PFSK-1 (cell line): Measurements from ENCODE around the gene PTPRM.

Experiments used
- FOXP2 ChIP-seq: optimal IDR thresholded peaks from 2 replicates; pipeline ENCODE3; 2011; ENCODE audit warnings: borderline replicate concordance, control low read depth, inconsistent platforms; ENCODE audit not compliant: insufficient read depth; ENCODE audit errors: extremely low read length, extremely low read depth
- POLR2AphosphoS5 ChIP-seq: IDR thresholded peaks from 2 replicates; pipeline ENCODE4 v1.6.1; 2012; ENCODE audit warnings: low read depth, mild to moderate bottlenecking, control low read depth, low read length, moderate library complexity
- SIN3A ChIP-seq: IDR thresholded peaks from 2 replicates; pipeline ENCODE4 v1.6.1; 2012; ENCODE audit warnings: mild to moderate bottlenecking, low read length, moderate library complexity, borderline replicate concordance; ENCODE audit not compliant: insufficient read depth
- TAF1 ChIP-seq: IDR thresholded peaks from 2 replicates; pipeline ENCODE4 v1.6.1; 2012; ENCODE audit warnings: low read length, control low read depth, borderline replicate concordance; ENCODE audit not compliant: insufficient read depth
- TF ChIP-seq, protein P1 (sequence below), 2 experiments: IDR thresholded peaks; 2 replicates each; pipeline versions ENCODE4 v1.6.1 to v1.8.0; 2011 to 2012; ENCODE audit warnings: low read depth in 2 of 2, low read length in 2 of 2, control low read depth in 1 of 2, inconsistent platforms in 1 of 2, mild to moderate bottlenecking in 1 of 2, moderate library complexity in 1 of 2; ENCODE audit not compliant: insufficient read depth in 1 of 2

The PTPRM gene

DNA sequence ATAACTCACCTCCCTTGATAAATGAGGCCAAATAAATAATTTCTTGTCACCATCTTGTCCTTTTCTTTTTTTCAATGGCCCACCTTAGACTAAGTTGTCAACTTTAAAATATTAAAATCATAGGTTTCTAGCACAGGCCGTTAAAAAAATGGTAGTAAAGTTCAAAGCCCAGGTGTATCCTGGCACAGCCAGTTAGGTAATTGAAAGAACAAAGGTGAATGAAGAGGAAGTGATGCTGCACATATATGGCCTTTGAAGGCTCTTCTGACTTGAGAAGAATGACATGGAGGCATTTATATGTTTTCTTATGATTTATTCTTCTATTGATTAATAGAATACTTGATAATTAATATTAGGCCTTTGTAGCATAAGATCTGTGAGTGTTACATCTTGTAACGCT is 208.7 kb downstream of the PTPRM start:
- TF ChIP-seq TAF1: no peak
- no peak for TF ChIP-seq SIN3A
- TF ChIP-seq, protein P1, sequence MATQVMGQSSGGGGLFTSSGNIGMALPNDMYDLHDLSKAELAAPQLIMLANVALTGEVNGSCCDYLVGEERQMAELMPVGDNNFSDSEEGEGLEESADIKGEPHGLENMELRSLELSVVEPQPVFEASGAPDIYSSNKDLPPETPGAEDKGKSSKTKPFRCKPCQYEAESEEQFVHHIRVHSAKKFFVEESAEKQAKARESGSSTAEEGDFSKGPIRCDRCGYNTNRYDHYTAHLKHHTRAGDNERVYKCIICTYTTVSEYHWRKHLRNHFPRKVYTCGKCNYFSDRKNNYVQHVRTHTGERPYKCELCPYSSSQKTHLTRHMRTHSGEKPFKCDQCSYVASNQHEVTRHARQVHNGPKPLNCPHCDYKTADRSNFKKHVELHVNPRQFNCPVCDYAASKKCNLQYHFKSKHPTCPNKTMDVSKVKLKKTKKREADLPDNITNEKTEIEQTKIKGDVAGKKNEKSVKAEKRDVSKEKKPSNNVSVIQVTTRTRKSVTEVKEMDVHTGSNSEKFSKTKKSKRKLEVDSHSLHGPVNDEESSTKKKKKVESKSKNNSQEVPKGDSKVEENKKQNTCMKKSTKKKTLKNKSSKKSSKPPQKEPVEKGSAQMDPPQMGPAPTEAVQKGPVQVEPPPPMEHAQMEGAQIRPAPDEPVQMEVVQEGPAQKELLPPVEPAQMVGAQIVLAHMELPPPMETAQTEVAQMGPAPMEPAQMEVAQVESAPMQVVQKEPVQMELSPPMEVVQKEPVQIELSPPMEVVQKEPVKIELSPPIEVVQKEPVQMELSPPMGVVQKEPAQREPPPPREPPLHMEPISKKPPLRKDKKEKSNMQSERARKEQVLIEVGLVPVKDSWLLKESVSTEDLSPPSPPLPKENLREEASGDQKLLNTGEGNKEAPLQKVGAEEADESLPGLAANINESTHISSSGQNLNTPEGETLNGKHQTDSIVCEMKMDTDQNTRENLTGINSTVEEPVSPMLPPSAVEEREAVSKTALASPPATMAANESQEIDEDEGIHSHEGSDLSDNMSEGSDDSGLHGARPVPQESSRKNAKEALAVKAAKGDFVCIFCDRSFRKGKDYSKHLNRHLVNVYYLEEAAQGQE (IDR thresholded peaks at IDR 0.05; ENCODE audit: insufficient read depth in 1 of 2, low read depth in 2 of 2, low read length in 2 of 2): no peak
- no peak for TF ChIP-seq POLR2AphosphoS5
- TF ChIP-seq FOXP2: no peak

DNA sequence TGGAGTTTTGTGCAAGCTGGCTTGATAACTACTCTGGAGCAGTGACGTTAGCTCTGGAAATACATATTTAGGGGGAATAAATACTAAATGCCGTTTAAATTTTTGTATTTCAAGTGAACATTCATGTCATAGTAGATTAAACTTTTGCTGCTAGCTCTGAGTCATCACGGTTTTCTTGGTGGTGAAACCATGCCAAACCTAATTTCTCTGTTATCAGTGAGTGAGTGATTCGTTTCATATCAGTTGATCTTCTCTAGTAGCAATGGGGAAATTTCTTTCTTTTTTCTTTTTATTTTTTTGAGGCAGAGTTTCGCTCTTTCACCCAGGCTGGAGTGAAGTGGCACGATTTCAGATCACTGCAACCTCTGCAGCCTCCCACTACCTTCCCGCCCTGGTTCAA is 211.1 kb downstream of the PTPRM start:
- no peak for TF ChIP-seq FOXP2
- TF ChIP-seq, protein P1 (IDR thresholded peaks at IDR 0.05; ENCODE audit: insufficient read depth in 1 of 2, low read depth in 2 of 2, low read length in 2 of 2): no peak
- TF ChIP-seq SIN3A: no peak
- no peak for TF ChIP-seq TAF1
- no peak for TF ChIP-seq POLR2AphosphoS5

DNA sequence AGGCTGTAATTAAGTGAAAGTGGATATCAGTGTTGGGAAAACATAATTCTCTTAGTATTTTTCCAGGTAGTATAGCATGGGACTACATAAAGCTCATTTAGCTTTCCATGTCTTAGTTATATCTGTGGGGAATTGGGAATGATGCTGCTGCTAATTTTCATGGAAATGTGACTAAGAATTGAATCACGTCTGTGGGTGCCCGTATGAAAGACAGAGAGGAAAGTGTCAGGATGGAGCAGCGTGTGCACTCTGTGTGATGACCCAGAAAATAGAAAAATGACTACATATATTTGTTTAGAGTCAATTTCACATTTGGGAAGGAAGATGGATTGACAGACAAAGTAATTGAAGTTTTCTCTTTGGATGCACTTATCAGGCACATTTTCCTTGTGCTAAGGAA is 212.1 kb downstream of the PTPRM start:
- TF ChIP-seq FOXP2 (no peak), POLR2AphosphoS5 (no peak), TAF1 (no peak)

DNA sequence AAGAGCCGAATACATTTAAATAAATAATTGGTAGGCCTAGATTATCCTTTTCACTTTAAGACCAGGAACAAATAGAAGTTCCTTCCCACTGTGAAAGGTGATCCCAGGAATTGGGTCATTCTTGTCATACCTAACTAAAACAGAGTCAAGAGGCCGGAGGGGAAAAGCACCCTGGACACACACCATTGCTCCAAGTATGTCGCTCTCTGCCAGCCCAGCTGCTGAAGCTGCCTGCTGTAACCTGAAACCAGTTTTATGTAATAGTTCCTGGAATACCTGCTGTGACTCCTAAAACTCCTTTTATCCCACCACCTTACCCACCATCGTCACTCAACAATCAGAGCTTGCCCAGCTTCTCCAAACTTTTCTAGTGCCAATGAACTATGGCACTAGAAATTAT is 217.1 kb downstream of the PTPRM start:
- TF ChIP-seq POLR2AphosphoS5: no peak
- TF ChIP-seq, protein P1 (IDR thresholded peaks at IDR 0.05; ENCODE audit: insufficient read depth in 1 of 2, low read depth in 2 of 2, low read length in 2 of 2): no peak
- no peak for TF ChIP-seq FOXP2
- no peak for TF ChIP-seq SIN3A
- no peak for TF ChIP-seq TAF1

DNA sequence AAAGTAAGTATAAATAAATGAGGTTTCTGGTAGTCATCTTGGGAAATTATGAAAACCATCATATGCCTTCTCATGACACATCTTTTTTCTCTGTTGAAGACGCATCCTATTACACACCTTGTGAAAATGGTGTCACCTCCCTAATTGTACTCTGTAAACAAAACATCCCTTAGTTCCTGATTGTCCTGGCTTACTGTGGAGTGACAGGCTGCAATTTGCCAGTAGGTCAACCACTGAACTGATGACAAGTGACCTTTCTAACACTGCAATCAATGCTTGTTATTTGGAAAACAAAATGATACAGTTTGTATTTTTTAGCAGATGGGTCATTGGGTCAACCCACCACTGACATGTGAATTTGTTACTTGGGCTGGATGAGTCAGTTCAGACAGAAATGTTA is 219.5 kb downstream of the PTPRM start:
- TF ChIP-seq TAF1 (no peak), POLR2AphosphoS5 (no peak), FOXP2 (no peak), SIN3A (no peak)
- TF ChIP-seq, protein P1 (IDR thresholded peaks at IDR 0.05; ENCODE audit: insufficient read depth in 1 of 2, low read depth in 2 of 2, low read length in 2 of 2): no peak
